ENCODE measurements around the gene EHBP1.

EHBP1 gene

GRCh38 chr2:62895632-62896009, 190.1 kb downstream of the EHBP1 start:
- DNase-seq: no peak

- no peak for DNase-seq
These were observed 191.8 kb downstream of the EHBP1 start for GRCh38 chr2:62897187-62897827.

GRCh38 chr2:62904344-62904743, 198.8 kb downstream of the EHBP1 start:
- no peak for DNase-seq

- no peak for DNase-seq
These were observed 202.6 kb downstream of the EHBP1 start for GRCh38 chr2:62908145-62908544.

GRCh38 chr2:62913311-62913710, 207.8 kb downstream of the EHBP1 start:
- no peak for DNase-seq

GRCh38 chr2:62919041-62919440, 213.5 kb downstream of the EHBP1 start:
- DNase-seq: no peak

GRCh38 chr2:62920070-62920469, 214.6 kb downstream of the EHBP1 start:
- DNase-seq: no peak

- no peak for DNase-seq
These were observed 217.7 kb downstream of the EHBP1 start for GRCh38 chr2:62923242-62923641.

- no peak for DNase-seq
These were observed 218.4 kb downstream of the EHBP1 start for GRCh38 chr2:62923881-62924280.

- DNase-seq: no peak
These were observed 222.5 kb downstream of the EHBP1 start for GRCh38 chr2:62928015-62928414.

GRCh38 chr2:62931536-62931935, 226.0 kb downstream of the EHBP1 start:
- DNase-seq: no peak

- no peak for DNase-seq
These were observed 227.9 kb downstream of the EHBP1 start for GRCh38 chr2:62933398-62933917.

- DNase-seq: no peak
These were observed 229.0 kb downstream of the EHBP1 start for GRCh38 chr2:62934517-62934916.

GRCh38 chr2:62938126-62938525, 232.6 kb downstream of the EHBP1 start:
- no peak for DNase-seq

GRCh38 chr2:62939735-62940491, 234.4 kb downstream of the EHBP1 start:
- no peak for DNase-seq

GRCh38 chr2:62940697-62941096, 235.2 kb downstream of the EHBP1 start:
- DNase-seq: no peak

- DNase-seq: no peak
These were observed 235.9 kb downstream of the EHBP1 start for GRCh38 chr2:62941413-62941812.

- no peak for DNase-seq
These were observed 238.8 kb downstream of the EHBP1 start for GRCh38 chr2:62944362-62944761.

GRCh38 chr2:62947403-62947802, 241.9 kb downstream of the EHBP1 start:
- DNase-seq: no peak

- DNase-seq: peak; percentile 88
These were observed 251.1 kb downstream of the EHBP1 start for GRCh38 chr2:62956651-62957050.

GRCh38 chr2:62958206-62958605, 252.7 kb downstream of the EHBP1 start:
- no peak for DNase-seq

- no peak for DNase-seq
These were observed 258.5 kb downstream of the EHBP1 start for GRCh38 chr2:62964050-62964449.

- DNase-seq: no peak
These were observed 259.2 kb downstream of the EHBP1 start for GRCh38 chr2:62964671-62965070.

- DNase-seq: no peak
These were observed 261.5 kb downstream of the EHBP1 start for GRCh38 chr2:62966991-62967390.

- no peak for DNase-seq
These were observed 262.7 kb downstream of the EHBP1 start for GRCh38 chr2:62968168-62968567.
